Mucosa of gallbladder (tissue), 1 donor: ENCODE results near the gene SLC12A3. TPM values are rescaled to one million over a fixed set of nuclear protein-coding genes. Genes with fewer than 3 reads are reported as not detected.
A peak's percentile ranks its signal among the peaks of the same experiment; 100 is the strongest.
"Not testable (repeated sequence)": the region's sequence is repeated elsewhere in the genome, so short reads cannot be mapped to it uniquely, and the experiment has no call there.

Experiments
- DNase-seq: peaks from one replicate; pipeline ENCODE4 v3.0.0-alpha.2; 2020; ENCODE audit warnings: low spot score
- total RNA-seq: library from RNA; stranded (reverse); gene quantifications from one replicate; pipeline ENCODE4 v1.2.1, GENCODE V29; 2021
- donor health status: DM: no; HTN: no; CAD: no.

SLC12A3 gene
- total RNA-seq, 1 donor from 2014 or later: 0.20 TPM

DNA sequence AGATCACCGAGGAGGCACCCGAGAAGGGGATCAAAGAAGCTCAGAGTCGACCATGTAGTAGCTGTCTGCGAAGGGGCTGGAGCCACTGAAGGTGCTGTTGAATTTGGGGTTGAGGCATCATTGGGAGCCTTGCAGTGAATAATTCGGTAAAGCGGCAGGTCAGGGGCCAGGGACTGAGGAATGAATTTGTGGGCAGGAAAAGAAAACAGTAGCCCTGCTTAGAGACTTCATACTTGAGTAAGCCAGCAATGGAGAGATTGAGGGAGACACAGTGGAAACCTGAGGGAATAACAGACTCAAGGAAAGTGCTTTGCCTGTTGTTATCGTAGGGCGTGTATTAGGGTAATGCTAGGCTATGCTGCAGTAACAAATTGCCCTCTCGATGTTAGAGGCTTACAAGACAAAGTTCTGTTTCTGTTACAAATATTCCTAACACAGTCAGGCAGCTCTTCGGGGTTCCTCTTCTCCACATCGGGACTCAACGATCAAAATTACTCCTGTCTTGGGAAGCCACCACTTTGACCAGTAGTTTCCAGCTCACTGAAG lies 53.5 kb downstream of the SLC12A3 start:
- no peak for DNase-seq

- no peak for DNase-seq
These were observed 54.2 kb downstream of the SLC12A3 start for GRCh38 chr16:56919099-56919800.

- no peak for DNase-seq
These were observed 56.6 kb downstream of the SLC12A3 start for GRCh38 chr16:56921571-56921970.

DNA sequence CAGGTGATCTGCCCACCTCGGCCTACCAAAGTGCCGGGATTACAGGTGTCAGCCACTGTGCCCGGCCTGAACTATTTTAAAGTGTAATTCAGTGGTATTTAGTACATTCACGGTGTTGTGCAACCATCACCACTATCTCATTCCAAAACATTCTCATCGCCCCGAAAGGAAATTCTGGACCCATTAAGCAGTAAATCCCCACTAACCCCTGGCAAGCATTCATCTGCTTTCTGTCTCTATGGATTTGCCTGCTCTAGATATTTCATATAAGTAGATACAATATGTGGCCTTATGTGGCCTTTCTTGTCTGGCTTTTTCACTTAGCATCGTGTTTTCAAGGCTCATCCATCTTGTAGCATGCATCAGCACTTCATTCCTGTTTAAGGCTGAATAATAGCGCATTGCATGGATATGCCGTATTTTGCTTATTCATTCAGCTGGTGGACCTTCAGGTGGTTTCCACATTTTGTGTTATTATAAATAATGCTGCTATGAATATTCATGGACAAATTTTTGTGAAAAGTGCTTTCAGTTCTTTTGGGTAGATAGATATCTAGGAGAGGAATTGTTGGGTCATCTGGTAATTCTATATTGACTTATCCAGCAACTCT lies 58.6 kb downstream of the SLC12A3 start:
- no peak for DNase-seq

DNA sequence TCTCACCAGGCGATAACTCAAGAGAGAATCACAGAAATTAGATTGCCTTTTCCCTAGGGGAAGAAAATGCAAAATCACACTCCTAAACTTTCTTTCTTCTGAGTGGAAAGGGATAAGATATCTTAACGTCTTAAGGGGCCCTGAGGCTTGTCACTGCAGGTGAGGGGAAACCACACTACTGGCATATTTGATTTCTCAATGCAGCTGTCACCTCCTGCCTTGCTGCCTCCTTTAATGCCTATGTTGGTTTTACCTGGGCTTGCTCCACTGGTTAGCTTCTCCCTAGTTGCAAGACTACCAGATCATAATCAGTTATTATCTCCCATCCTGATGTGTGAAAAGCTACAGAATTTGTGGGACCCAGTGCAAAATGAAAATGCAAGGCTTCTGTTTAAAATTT lies 62.5 kb downstream of the SLC12A3 start:
- no peak for DNase-seq

- DNase-seq: no peak
These were observed 64.6 kb downstream of the SLC12A3 start for GRCh38 chr16:56929639-56930038.

DNA sequence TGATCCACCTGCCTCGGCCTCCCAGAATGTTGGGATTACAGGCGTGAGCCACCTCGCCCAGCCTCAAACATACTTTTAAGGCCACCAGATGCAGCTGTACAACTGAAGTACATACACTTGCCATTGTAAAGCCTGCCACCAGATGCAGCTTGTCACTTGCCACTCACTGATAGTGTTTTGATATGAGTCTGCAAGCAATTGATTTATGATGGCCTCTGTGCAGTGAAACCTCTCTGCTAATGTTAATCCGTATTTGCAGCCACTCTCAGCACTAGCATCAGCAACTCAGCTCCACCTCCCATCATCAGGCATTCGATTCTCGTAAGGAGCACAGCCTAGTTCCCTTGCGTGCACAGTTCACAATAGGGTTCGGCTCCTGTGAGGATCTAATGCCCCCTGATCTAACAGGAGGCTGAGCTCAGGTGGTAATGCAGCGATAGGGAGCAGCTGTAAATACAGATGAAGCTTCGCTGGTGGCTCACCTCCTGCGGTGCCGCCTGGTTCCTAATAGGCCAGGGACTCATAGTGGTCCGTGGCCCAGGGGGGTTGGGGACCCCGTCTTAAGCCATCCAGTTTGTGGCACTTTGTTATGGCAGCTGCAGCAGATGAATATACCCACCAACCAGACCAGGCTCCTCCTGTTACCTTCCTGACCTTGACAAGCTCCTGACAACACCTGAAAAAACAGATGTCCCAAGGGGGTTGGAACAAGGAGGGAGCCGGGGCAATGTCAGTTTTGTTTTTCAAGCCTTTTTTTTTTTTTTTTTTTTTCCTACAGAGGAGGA lies 65.7 kb downstream of the SLC12A3 start:
- no peak for DNase-seq

- DNase-seq: no peak
These were observed 66.4 kb downstream of the SLC12A3 start for GRCh38 chr16:56931271-56931891.

DNA sequence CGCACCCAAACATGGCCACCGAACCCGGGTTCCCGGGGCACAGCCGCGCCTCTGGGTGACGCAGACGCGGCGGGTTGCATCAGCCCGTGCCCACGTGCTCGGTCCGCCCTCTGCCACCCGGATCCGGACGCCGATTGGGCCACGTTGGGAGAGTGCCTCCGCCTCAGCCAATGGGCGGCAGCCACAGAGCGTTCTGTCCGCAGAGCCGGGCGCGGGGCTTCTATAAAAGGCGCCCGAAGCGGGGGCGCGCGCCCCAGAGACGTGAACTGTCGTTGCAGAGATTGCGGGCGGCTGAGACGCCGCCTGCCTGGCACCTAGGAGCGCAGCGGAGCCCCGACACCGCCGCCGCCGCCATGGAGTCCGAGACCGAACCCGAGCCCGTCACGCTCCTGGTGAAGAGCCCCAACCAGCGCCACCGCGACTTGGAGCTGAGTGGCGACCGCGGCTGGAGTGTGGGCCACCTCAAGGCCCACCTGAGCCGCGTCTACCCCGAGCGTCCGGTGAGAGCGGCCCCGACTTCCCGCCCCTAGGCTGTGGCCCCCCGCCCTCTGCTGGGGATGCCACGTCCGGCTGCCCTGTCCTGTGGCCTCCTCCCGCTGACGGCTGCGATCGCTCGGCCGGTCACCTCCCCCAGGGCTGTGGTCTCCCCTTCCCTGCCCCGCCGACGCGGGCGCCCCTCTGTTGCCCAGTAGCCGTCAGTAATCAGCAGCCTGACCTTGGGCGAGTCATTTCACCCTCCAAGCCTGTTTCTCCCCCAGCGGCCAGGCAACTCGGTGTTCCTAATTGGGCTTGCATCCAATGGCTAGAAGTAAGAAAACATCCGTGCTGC lies 67.1 kb downstream of the SLC12A3 start, which contains the start of gene HERPUD1:
TSS of gene HERPUD1 (plus strand) at position 251 of the 829 bp plus-strand sequence. CDS start at position 354, 103 bp downstream.
- peak; percentile 99 for DNase-seq

DNA sequence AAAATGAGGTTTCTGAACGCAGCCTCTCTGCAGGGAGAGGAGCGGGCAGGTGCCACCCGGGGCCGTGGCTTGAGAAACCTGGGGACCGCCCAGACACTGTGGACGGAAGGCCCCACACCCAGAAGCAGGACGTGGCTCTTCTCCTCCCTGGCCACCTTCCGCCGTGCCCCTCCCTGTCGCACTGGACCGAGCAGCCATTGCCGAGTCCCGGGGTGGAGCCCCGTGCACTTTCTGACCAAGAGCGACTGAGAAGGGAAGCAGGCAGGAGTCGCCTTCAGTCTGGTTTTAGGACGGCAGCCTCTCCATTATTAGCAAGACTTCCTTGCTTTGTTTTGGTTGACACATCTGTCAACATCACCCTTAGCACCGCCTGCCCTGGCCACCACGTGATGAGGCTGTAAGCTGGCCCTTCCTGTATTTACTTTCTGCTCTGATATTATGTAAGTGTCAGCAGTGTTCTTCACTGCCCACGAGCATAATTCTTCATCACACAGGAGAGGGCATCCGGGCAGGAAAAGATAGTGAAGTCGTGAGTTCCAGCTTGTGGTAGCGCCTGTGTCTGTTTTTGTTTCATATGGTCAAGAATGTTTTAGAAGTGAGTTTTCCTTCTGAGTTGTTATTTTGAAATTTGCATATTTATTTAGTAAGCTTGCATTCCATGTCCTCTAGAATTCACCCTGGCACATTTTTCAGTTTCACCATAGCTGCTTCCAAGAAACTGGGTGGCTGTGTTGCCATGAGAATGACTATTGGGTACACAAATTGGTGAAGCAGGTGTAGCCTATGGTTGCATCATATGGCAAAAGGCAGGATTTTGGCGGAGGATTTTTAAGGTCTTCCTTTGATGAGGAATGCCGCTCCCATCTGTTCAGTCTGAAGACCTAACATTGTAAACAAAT lies 68.0 kb downstream of the SLC12A3 start:
- DNase-seq: peak; percentile 89

DNA sequence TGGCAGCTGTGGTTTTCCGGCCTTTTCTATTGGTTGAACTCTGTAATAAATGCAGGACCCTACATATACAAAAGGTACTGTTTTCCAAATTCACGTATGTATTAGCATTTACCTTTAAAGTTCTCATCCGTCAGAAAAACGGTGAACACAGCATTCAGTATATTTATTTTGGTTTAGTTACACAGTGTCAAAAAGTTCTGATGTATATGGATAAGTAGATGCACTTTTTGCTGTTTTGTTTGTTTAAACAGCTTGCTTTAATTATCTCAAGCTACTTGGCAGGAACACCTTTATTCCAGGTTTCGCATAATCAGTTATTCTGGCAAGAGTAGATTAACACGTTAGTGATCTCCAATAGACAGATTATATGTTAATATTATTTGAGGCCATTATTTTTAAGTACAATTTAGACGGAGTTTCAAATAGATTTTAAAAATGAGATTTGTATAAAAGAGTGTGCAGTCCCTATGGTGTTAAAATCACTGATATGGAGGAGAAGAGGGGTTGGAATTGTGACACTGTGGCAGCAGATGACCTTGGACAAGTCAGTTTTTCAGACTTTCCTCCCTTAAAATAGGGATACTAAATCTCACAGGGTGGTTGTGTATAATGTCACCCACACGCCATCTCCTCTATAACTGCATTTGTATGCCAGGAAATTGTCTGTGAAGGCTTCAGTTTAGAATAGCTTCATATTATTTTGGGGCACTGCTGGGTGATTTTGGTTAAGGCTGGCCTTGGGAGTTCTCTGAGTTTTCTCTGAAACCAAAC lies 69.0 kb downstream of the SLC12A3 start:
- DNase-seq: no peak

DNA sequence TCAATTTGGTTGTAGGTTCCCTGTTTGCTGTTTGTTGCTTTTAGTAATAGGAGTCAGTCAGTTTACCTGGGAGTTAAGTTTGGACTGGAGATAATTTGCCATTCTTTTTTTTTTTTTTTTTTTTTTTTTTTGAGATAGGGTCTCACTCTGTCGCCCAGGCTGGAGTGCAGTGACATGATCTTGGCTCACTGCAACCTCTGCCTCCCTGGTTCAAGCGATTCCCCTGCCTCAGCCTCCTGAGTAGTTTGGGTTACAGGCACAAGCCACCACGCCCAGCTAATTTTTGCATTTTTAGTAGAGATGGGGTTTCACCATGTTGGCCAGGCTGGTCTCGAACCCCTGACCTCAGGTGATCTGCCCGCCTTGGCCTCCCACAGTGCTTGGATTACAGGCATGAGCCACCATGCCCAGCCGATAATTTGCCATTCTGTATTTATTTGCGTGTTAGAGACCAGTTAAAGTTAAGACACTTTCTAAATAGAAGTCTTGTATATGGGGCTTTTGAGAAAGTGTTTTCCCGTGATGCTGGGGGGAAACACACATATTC lies 69.7 kb downstream of the SLC12A3 start:
- not testable (repeated sequence) for DNase-seq

GRCh38 chr16:56935201-56935600 lies 70.2 kb downstream of the SLC12A3 start:
- DNase-seq: no peak

- no peak for DNase-seq
These were observed 71.5 kb downstream of the SLC12A3 start for GRCh38 chr16:56936491-56936890.

DNA sequence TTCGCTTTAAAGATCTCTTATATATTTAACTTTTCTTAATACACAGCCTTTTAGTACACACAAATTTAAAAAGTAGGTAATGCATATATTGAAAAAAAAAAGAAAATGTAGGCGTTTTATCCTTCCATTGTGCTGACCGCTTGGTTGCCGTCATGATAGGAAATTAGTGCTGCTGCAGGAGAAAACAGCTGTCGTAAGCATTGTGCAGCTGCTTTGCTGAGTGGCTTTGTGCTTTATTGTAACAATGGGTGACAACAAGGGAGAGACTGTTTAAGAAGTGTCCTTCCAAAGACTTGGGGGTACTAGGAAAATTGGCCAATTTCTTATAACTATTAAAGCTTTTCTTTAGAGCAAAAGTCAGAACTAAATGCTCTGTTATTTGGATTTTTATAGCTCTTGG lies 71.9 kb downstream of the SLC12A3 start:
- no peak for DNase-seq

GRCh38 chr16:56938664-56939513 lies 73.9 kb downstream of the SLC12A3 start:
- no peak for DNase-seq

GRCh38 chr16:56939801-56940200 lies 74.8 kb downstream of the SLC12A3 start:
- DNase-seq: no peak

- no peak for DNase-seq
These were observed 76.1 kb downstream of the SLC12A3 start for GRCh38 chr16:56941092-56941491.
